GM12872 (cell line): ENCODE data around the gene TXLNB.

Experiments
- CTCF ChIP-seq: IDR thresholded peaks from 3 replicates; pipeline ENCODE4 v1.5.1; 2011; ENCODE audit warnings: low read depth, mild to moderate bottlenecking, low read length, moderate library complexity; ENCODE audit not compliant: insufficient read depth

TXLNB gene

GRCh38 chr6:139334806-139335446, 43.1 kb upstream of the TXLNB start:
- TF ChIP-seq CTCF, result no peak

GRCh38 chr6:139330826-139331500, 39.2 kb upstream of the TXLNB start:
- TF ChIP-seq CTCF, result no peak

- TF ChIP-seq CTCF, result no peak
Observed at GRCh38 chr6:139330306-139330705, 38.5 kb upstream of the TXLNB start.

GRCh38 chr6:139329224-139329623, 37.4 kb upstream of the TXLNB start:
- no peak for TF ChIP-seq CTCF

GRCh38 chr6:139327038-139327437, 35.2 kb upstream of the TXLNB start:
- TF ChIP-seq CTCF, result no peak

- TF ChIP-seq CTCF, result no peak
Observed at GRCh38 chr6:139325686-139326085, 33.9 kb upstream of the TXLNB start.

- TF ChIP-seq CTCF, result no peak
Observed at GRCh38 chr6:139325125-139325524, 33.3 kb upstream of the TXLNB start.
